ENCODE results near the gene CNTNAP2.

DNA sequence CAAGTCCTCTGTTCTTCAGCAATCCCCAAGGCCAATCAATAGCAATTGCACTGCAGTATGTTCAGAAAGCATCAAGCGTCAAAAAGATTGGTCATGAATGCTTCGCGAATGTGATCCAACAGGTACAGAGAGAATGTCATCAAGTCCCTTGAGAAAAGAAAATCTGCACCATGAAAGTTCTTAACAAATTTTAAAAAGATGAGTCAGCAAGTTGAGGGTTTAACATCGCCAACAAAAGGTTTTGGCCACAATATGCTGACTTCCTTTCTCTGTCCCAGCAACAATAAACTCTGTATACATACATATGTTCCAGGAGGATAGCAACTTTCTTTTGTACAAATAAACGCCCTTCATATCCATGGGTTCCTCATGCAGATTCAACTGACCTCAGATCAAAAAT, 2305.4 kb downstream of the CNTNAP2 start:
- TF ChIP-seq, protein P1, sequence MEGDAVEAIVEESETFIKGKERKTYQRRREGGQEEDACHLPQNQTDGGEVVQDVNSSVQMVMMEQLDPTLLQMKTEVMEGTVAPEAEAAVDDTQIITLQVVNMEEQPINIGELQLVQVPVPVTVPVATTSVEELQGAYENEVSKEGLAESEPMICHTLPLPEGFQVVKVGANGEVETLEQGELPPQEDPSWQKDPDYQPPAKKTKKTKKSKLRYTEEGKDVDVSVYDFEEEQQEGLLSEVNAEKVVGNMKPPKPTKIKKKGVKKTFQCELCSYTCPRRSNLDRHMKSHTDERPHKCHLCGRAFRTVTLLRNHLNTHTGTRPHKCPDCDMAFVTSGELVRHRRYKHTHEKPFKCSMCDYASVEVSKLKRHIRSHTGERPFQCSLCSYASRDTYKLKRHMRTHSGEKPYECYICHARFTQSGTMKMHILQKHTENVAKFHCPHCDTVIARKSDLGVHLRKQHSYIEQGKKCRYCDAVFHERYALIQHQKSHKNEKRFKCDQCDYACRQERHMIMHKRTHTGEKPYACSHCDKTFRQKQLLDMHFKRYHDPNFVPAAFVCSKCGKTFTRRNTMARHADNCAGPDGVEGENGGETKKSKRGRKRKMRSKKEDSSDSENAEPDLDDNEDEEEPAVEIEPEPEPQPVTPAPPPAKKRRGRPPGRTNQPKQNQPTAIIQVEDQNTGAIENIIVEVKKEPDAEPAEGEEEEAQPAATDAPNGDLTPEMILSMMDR (IDR thresholded peaks at IDR 0.05): no peak
- TF ChIP-seq POLR2AphosphoS5 (IDR thresholded peaks at IDR 0.05) (no peak), POLR2A (IDR thresholded peaks at IDR 0.05) (no peak)

Measured in stomach (tissue), 4 donors.